Erythroblast (primary cell): ENCODE data around the gene NOL3.

ENCODE experiments used
- GATA1 ChIP-seq: IDR thresholded peaks from 2 replicates; pipeline ENCODE4 v1.6.1; 2011; ENCODE audit warnings: low read depth, mild to moderate bottlenecking, control low read depth, low read length, moderate library complexity
- POLR2A ChIP-seq: IDR thresholded peaks from 2 replicates; pipeline ENCODE4 v1.6.1; 2011; ENCODE audit warnings: mild to moderate bottlenecking, low read length

DNA sequence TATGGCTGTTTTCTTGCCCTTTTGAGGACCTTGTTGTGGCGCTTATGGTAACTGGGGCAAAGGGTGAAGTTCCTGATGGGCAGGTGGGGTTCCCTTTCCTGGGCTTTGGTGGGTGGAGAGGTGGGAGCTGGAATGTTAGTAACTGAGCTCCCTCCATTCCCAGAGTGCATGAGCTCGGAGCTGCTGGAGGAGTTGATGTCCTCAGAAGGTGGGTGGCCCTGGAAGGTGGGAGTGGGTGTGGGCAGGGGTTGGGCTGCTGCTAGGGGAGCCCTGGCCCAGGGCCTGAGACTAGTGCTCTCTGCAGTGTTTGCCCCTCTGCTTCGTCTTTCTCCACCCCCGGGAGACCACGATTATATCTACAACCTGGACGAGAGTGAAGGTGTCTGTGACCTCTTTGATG, 27.4 kb downstream of the NOL3 start:
- TF ChIP-seq POLR2A (no peak), GATA1 (no peak)
